ENCODE results near the gene XXYLT1. TPM values are rescaled to one million over a fixed set of nuclear protein-coding genes. Genes with fewer than 3 reads are reported as not detected.

Gene XXYLT1
- polyA plus RNA-seq, 1 donor (not counting 4 experiments of a cell fraction or from before 2014, with no cell fraction given): 11.1 TPM

DNA sequence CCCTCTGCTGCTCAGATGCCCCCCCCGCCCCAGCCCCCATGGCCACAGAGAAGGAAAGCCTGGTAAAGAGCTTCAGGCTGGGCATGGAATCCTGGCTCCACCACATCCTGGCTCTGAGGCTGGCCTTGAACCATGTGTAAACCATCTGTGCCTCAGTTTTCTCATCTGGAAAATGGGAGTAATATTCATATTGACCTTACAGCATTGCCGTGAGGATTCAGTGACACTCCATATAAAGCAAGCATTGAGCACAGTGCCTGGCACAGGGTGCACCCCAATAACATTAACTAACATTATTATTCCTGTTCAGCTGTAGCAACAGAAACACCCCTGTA is 150.7 kb downstream of the XXYLT1 start:
- H3K4me2 ChIP-seq (ENCODE audit: control insufficient read depth, extremely low read depth, insufficient read depth, low read depth, low read length): no peak overlapping the region
- H3K27ac ChIP-seq (ENCODE audit: control insufficient read depth, insufficient read depth, low read length): no peak overlapping the region
- H3K9me3 ChIP-seq (ENCODE audit: control insufficient read depth, low read depth, low read length): no peaks in the 10 kb centered on the region
- no peaks in the 10 kb centered on the region for H4K20me1 ChIP-seq (ENCODE audit: control insufficient read depth, extremely low read depth, insufficient read depth, low read length)
- H3K4me1 ChIP-seq (ENCODE audit: control insufficient read depth, extremely low read depth, insufficient read depth, low read length): peaks cover 3% of the 10 kb centered on the region
- H3K9me1 ChIP-seq (ENCODE audit: control insufficient read depth, extremely low read depth, insufficient read depth, low read length): no peaks in the 10 kb centered on the region
- no peak overlapping the region for H3K9ac ChIP-seq (ENCODE audit: control insufficient read depth, extremely low read depth, insufficient read depth, low read length)
- no peaks in the 10 kb centered on the region for H3K79me2 ChIP-seq (ENCODE audit: control insufficient read depth, insufficient read depth, low read length)
- no peaks in the 10 kb centered on the region for H3K27me3 ChIP-seq (ENCODE audit: control insufficient read depth, extremely low read depth, insufficient read depth, low read length)
- H3K36me3 ChIP-seq (ENCODE audit: control insufficient read depth in 2 of 2, extremely low read depth in 1 of 2, insufficient read depth in 2 of 2, low read length in 2 of 2): no peaks in the 10 kb centered on the region
- FAIRE-seq: no peak
- no peak for TF ChIP-seq EZH2 (IDR thresholded peaks at IDR 0.05; ENCODE audit: low read length)
- TF ChIP-seq, protein P1, sequence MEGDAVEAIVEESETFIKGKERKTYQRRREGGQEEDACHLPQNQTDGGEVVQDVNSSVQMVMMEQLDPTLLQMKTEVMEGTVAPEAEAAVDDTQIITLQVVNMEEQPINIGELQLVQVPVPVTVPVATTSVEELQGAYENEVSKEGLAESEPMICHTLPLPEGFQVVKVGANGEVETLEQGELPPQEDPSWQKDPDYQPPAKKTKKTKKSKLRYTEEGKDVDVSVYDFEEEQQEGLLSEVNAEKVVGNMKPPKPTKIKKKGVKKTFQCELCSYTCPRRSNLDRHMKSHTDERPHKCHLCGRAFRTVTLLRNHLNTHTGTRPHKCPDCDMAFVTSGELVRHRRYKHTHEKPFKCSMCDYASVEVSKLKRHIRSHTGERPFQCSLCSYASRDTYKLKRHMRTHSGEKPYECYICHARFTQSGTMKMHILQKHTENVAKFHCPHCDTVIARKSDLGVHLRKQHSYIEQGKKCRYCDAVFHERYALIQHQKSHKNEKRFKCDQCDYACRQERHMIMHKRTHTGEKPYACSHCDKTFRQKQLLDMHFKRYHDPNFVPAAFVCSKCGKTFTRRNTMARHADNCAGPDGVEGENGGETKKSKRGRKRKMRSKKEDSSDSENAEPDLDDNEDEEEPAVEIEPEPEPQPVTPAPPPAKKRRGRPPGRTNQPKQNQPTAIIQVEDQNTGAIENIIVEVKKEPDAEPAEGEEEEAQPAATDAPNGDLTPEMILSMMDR (optimal IDR thresholded peaks at IDR 0.05 in 1 of 3, IDR thresholded peaks at IDR 0.05 in 1 of 3, conservative IDR thresholded peaks at IDR 0.05 in 1 of 3; ENCODE audit: extremely low read depth in 1 of 3, insufficient read depth in 2 of 3, low read length in 3 of 3): no peak
- no peak for DNase-seq (ENCODE audit: low read depth, low spot score)
- H2AFZ ChIP-seq (ENCODE audit: control insufficient read depth, low read length): no peak overlapping the region
- dilution Hi-C loops (cut with MboI; ENCODE audit: extremely low pct_ligation_motif_present, low sequenced_read_pairs): no loop called here
- no peak overlapping the region for H3K4me3 ChIP-seq (ENCODE audit: control insufficient read depth in 2 of 3, extremely low read depth in 1 of 3, insufficient read depth in 2 of 3, low read depth in 1 of 3, low read length in 3 of 3)

DNA sequence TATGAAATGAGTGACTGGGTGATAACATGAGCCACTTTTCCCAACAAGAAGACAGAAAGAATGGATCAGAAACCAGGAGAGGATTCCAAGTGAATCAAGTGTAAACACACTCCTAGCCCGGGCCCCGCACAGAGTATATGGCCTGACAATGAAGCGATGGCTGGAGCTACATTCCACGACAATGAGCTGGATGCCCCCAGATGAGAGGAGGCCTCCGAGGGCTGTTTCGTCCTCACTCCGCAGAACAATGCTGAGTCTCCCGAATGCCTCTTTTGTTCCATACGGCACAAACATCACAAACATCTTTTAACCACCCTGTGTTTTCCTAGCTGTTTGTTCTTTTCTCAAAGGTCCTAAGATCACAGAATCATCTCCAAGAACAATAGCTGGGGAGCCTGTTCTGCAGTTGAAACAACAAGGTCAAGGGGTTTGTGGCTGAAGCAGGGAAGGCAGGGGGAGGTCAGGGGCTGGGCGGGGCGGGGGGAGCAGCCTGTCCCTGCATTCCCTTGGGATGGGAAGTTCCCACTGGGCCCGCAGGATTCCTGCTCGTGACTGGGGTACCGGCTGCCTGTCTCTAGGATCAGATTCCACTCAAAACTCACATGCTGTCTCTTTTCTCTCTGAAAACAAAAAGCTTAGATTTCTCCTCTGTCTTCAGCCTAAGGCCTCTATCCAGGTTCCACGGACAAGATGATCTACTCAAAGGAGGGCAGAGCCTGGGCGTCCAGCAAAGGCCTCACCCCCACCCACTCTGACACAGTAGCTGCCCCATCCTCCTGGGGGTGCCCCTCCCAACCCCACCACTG is 151.3 kb downstream of the XXYLT1 start:
- no peak overlapping the region for H3K9ac ChIP-seq (ENCODE audit: control insufficient read depth, extremely low read depth, insufficient read depth, low read length)
- H3K4me2 ChIP-seq (ENCODE audit: control insufficient read depth, extremely low read depth, insufficient read depth, low read depth, low read length): no peak overlapping the region
- no peaks in the 10 kb centered on the region for H4K20me1 ChIP-seq (ENCODE audit: control insufficient read depth, extremely low read depth, insufficient read depth, low read length)
- TF ChIP-seq, protein P1 (optimal IDR thresholded peaks at IDR 0.05 in 1 of 3, IDR thresholded peaks at IDR 0.05 in 1 of 3, conservative IDR thresholded peaks at IDR 0.05 in 1 of 3; ENCODE audit: extremely low read depth in 1 of 3, insufficient read depth in 2 of 3, low read length in 3 of 3): no peak
- no peak for TF ChIP-seq EZH2 (IDR thresholded peaks at IDR 0.05; ENCODE audit: low read length)
- no peak overlapping the region for H2AFZ ChIP-seq (ENCODE audit: control insufficient read depth, low read length)
- peaks cover 3% of the 10 kb centered on the region for H3K4me1 ChIP-seq (ENCODE audit: control insufficient read depth, extremely low read depth, insufficient read depth, low read length)
- DNase-seq (ENCODE audit: low read depth, low spot score) (no peak), FAIRE-seq (no peak)
- no peaks in the 10 kb centered on the region for H3K27me3 ChIP-seq (ENCODE audit: control insufficient read depth, extremely low read depth, insufficient read depth, low read length)
- H3K4me3 ChIP-seq (ENCODE audit: control insufficient read depth in 2 of 3, extremely low read depth in 1 of 3, insufficient read depth in 2 of 3, low read depth in 1 of 3, low read length in 3 of 3): no peak overlapping the region
- H3K9me3 ChIP-seq (ENCODE audit: control insufficient read depth, low read depth, low read length): no peaks in the 10 kb centered on the region
- dilution Hi-C loops (cut with MboI; ENCODE audit: extremely low pct_ligation_motif_present, low sequenced_read_pairs): no loop called here
- no peaks in the 10 kb centered on the region for H3K9me1 ChIP-seq (ENCODE audit: control insufficient read depth, extremely low read depth, insufficient read depth, low read length)
- no peaks in the 10 kb centered on the region for H3K36me3 ChIP-seq (ENCODE audit: control insufficient read depth in 2 of 2, extremely low read depth in 1 of 2, insufficient read depth in 2 of 2, low read length in 2 of 2)
- no peaks in the 10 kb centered on the region for H3K79me2 ChIP-seq (ENCODE audit: control insufficient read depth, insufficient read depth, low read length)
- no peak overlapping the region for H3K27ac ChIP-seq (ENCODE audit: control insufficient read depth, insufficient read depth, low read length)
